HG02571 (cell line): ENCODE data around the gene SLC7A5.
A peak's percentile ranks its signal among the peaks of the same experiment; 100 is the strongest.
"Not testable (repeated sequence)": the region's sequence is repeated elsewhere in the genome, so short reads cannot be mapped to it uniquely, and the experiment has no call there.

Experiments
- ATAC-seq: cut with Tn5 transposase; IDR thresholded peaks from one replicate; pipeline ENCODE4 v1.9.1; 2021; ENCODE audit warnings: mild to moderate bottlenecking, moderate library complexity; ENCODE audit not compliant: unreplicated experiment

Gene SLC7A5

DNA sequence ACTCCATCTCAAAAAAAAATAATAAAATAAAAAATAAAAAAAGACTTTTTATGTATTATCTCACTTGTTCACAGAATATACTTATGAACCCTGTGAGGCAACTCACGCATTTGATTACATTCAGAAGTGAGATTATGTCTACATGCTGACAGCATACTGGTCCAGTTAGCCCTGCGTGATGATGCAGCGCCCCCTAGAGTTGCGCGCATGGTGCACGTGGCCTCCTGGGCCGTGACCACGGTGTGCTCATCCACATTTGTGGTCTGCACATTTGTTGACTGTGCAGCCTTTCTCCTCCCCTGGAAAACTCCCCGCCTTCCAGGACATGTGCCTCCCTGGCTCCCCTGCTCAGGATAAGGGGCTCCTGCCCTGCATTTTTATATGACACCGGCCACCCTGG is 20.5 kb upstream of the SLC7A5 start:
- ATAC-seq = not testable (repeated sequence)

DNA sequence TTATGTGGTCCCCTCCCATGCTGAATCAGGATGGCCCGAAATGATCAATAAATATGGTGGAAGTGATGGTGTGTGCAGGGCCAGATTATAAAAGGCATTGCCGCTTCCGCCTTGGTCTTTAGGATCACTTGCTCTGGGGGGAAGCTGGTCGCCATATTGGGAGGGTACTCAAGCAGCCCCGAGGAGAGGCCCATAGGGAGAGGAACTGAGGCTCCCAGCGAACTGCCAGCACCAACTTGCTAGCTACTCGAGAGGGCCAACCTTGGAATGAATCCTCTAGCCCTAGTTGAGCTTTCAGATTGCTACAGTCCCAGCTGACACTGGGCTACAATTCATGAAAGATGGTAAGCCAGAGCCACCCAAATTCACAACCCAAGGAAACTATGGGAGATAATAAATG is 19.0 kb upstream of the SLC7A5 start:
- ATAC-seq = not testable (repeated sequence)

- not testable (repeated sequence) for ATAC-seq
Observed at GRCh38 chr16:87887931-87888330, 18.6 kb upstream of the SLC7A5 start.

GRCh38 chr16:87885371-87885967 is 16.2 kb upstream of the SLC7A5 start:
- not testable (repeated sequence) for ATAC-seq

- ATAC-seq = no peak
Observed at GRCh38 chr16:87882436-87883019, 13.2 kb upstream of the SLC7A5 start.

GRCh38 chr16:87881324-87882200 is 12.3 kb upstream of the SLC7A5 start:
- no peak for ATAC-seq

DNA sequence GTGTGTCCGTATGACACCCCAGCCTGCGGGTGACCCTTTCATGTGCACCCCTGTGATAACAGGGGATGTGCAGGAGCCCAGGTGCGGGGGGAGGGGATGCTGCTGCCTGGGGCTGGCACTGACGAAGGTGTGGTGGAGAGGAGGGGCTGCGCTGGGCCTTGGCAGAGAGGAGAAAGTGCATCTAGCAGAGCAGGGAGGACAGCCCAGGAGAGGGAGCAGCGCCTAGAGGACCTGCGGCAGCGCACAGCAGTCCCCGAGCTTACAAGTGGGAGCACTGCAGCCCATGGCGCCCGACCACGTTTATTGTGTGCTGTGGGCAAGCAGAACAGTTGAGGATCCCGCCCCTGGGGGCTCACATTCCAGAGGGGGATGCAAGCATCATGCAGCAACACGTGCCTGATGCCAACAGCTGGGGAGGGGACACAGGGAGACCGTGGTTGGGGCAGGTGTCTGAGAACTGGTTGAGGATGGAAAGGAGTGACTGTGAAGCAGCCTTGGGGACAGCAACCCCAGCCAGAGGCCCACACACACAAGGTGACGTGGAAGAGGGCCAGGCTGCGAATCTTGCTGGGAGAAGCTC is 10.9 kb upstream of the SLC7A5 start:
- no peak for ATAC-seq

- ATAC-seq = not testable (repeated sequence)
Observed at GRCh38 chr16:87879411-87880013, 10.2 kb upstream of the SLC7A5 start.

DNA sequence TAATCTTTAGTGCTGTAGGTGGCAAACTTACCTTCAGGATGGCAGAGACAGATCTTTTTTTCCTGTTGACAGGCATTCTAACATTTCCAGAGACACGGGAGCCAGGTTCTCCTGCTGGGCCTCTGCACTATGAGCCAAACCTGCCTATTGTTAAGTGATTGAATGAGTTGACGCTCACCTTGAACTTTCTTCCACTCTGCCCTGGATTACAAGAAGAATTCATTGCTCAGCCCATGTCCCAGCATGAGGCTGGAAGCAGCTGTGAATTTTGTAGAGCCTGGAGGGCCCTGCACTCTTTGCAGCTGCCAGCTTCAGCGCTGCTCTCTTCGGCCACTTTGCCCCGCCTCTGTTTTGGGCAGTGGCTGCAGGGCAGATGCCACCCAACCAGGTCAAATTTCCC is 9.4 kb upstream of the SLC7A5 start:
- no peak for ATAC-seq

DNA sequence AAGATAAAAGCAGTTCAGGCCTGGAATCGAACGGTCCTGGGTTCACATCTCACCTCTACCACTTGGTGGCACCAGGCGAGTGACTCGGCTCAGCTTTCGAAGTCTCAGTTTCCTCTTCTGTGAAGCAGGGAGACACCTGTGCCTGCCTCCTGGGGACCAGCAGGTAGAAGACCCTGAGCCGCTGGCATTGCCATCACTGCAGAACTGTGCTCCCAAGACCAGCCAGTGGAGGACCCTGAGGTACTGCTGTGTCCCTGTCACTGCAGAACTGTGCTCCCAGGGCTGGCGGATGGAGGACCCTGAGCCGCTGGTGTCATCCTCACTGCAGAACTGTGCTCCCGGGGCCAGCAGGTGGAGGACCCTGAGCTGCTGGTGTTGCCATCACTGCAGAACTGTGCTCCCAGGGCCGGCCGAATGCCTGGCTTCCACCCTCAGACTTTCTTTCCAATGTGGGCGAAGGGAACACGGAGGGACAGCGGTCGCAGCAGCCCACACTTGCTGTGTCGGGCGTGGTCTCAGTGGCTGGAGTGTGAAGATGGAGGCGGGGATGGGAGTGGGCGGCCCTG is 8.7 kb upstream of the SLC7A5 start:
- no peak for ATAC-seq

DNA sequence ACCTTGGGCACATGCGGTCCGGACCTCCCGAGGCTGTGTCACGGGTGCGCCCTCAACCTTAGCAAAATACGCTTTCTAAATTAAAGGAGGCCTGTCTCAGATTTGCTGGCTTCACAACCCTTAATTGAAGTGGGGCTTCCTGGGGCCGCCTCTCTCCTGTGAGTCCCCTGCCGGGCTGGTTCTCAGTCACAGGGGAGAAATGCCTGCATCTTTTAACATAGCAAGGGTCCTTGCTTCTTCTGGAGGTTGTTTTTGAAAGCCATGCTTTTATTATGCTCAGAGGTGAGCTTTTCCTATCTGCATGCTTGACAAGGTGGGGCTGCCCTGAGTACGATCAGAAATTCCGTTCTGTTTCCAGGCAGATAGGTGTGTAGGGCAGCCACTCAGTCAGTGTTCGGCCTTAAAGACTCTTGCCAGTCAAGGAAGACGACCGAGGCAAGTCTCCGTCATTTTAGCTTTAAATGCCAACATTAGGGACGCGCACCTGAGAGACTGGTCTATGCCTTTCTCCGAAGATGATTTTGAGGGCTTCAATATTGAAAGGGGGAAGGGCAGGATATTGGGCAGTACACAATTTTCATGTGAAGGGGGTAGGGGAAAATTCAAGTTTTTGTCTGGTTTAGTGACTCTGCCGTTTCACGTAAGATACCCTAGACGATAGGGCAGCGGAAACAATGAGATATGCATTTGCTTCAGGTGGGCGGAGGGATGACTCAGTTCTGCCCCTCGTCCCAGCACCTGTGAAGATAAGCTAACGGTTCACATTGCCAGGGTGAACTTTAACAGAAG is 5.5 kb upstream of the SLC7A5 start:
- ATAC-seq = no peak

DNA sequence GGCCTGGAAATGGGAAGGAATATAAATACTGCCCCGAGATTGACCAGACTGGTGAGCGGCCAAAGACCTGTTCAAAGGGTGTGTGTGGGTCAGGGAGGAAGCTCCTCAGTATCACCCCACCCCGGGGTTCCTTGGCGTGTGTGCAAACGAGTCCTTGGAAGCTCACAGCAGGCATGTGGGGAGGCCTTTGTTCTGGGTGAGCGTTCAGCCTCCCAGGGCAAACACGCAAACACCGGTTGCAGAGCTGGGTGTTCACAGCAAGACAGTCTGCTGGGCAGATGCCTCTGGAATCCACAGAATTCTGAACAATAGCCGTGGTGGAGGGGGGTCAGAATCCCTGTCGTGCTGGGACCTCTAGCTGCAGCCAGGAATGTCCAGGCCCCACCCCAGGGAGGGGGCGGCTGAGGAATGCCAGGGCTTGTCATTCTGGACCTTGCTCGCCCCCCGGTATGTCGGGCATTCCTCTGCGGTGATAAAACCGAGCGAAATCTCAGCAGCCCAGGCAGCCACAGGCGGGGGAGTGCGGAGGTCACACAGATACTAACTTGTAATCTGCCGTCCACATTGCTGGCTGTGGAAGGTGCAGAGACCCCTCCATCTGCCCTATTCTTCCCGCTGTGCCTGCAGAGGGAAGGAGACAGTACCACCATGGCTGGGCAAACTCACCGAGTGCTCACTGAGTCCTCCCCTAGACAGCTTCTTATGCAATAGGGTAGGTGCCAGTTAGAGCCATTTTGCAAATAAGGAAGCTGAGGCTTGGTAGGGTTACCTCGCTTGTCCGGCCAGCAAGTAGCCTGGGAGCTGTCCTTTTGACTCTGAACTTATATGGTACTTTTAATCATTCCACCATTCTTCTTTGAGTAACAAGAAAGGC is 1.3 kb upstream of the SLC7A5 start:
- not testable (repeated sequence) for ATAC-seq

DNA sequence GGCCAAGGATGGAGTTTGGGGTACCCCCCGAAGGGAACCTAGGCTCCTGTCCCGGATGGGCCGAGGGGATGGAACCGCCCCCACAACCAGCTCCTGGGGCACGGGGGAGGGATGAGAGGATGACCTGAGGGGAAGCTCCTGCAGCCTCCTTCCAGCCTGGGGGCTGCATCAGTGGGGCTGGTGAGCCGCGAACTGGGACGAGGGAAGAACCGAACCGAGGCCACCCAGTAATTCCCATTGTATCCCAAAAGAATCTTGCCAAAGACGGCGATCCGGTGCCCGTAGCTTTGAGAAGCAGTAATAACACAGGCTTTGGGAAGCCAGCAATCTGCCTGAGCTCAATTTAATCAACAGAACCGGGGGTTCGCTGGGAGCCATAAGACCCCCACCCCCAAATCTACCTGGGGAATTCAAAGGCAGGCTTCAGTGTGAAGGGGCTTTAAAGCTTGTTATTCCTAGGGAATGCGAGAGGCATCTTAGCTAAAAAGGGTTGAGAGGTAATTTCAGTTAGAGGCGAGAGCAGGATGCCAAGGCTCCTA is 641 bp upstream of the SLC7A5 start:
- not testable (repeated sequence) for ATAC-seq

GRCh38 chr16:87868254-87869029 is 865 bp downstream of the SLC7A5 start:
- ATAC-seq = peak; percentile 13

- not testable (repeated sequence) for ATAC-seq
Observed at GRCh38 chr16:87865902-87866555, 3.3 kb downstream of the SLC7A5 start.

- ATAC-seq = no peak
Observed at GRCh38 chr16:87864331-87864989, 4.8 kb downstream of the SLC7A5 start.

DNA sequence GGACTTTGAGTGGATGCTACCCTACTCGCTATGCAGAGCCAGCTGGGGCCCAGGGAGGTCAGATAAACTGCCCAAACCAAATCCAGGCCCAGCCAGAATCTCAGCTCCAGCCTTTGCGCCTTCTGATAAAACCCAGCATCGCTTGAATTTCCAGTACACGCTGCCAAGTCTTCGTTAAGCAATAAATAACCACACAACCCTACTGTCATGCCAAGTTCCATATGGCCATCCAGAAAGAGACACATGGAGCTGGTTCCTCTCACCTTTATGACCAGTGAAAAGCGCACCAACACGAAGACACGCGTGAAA is 6.0 kb downstream of the SLC7A5 start:
- ATAC-seq = not testable (repeated sequence)
